ENCODE data around the gene FRY.

Gene FRY

GRCh38 chr13:32201809-32202208 lies 170.2 kb downstream of the FRY start:
- Histone ChIP-seq H3K27ac (no peak overlapping the region), H3K4me3 (no peak overlapping the region)
- TF ChIP-seq, protein P1, sequence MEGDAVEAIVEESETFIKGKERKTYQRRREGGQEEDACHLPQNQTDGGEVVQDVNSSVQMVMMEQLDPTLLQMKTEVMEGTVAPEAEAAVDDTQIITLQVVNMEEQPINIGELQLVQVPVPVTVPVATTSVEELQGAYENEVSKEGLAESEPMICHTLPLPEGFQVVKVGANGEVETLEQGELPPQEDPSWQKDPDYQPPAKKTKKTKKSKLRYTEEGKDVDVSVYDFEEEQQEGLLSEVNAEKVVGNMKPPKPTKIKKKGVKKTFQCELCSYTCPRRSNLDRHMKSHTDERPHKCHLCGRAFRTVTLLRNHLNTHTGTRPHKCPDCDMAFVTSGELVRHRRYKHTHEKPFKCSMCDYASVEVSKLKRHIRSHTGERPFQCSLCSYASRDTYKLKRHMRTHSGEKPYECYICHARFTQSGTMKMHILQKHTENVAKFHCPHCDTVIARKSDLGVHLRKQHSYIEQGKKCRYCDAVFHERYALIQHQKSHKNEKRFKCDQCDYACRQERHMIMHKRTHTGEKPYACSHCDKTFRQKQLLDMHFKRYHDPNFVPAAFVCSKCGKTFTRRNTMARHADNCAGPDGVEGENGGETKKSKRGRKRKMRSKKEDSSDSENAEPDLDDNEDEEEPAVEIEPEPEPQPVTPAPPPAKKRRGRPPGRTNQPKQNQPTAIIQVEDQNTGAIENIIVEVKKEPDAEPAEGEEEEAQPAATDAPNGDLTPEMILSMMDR (IDR thresholded peaks at IDR 0.05) = no peak
- no peak for DNase-seq (ENCODE audit: low spot score)

DNA sequence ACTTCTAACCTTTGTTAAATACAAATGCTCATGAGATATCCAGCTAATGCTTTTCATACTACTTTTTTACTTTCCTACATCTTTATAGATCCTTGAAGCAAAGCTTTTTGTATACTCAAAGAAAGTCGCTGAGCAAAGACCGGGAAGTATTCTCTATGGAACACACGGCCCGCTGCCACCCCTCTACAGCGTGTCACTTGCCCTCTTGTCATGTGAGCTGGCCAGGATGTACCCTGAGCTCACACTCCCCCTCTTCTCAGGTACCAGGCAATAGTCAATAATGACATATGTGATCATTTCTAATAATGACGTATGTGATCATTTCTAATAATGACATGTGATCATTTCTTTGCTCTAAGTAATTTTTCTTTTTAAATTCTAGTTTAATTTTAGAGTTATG lies 170.7 kb downstream of the FRY start:
- DNase-seq (ENCODE audit: low spot score) = no peak
- TF ChIP-seq, protein P1 (IDR thresholded peaks at IDR 0.05) = no peak
- H3K27ac ChIP-seq = no peak overlapping the region
- no peak overlapping the region for H3K4me3 ChIP-seq

GRCh38 chr13:32203221-32203620 lies 171.6 kb downstream of the FRY start:
- TF ChIP-seq, protein P1 (IDR thresholded peaks at IDR 0.05) = no peak
- DNase-seq (ENCODE audit: low spot score) = no peak
- Histone ChIP-seq H3K4me3 (no peak overlapping the region), H3K27ac (no peak overlapping the region)

GRCh38 chr13:32203736-32204135 lies 172.2 kb downstream of the FRY start:
- TF ChIP-seq, protein P1 (IDR thresholded peaks at IDR 0.05) = no peak
- Histone ChIP-seq H3K4me3 (no peak overlapping the region), H3K27ac (no peak overlapping the region)
- no peak for DNase-seq (ENCODE audit: low spot score)

DNA sequence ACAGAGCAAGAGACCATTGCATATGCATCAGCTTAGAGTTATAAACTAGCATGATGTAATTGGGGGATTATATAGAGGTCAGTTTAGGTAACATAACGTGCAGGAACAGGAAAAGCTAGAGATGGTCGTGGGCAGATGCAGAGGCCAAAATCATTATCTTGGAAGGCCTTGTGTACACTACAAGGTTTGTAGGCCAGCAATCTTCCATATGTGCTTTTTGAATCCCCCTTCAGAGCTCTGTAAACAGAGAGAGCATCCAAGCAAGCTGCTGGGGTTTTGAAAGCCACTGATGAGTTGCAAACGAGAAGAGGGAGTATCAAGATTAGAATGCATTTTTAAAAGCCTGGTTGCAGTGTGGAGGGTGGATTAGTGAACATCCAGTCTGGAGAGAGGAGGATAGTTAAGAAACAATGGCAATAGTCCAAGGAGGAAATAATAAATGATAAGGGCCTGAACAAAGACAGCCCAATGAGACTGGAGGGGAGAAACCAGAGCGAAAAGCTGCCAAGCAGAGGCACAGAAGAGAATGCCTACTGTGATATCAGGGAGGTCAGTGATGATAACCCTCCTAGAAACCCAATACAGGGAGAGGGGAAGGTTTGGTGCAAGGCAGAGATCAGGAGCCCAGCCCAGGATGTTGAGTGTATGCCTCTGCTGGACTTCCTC lies 174.0 kb downstream of the FRY start:
- DNase-seq (ENCODE audit: low spot score) = no peak
- H3K27ac ChIP-seq = no peak overlapping the region
- H3K4me3 ChIP-seq = no peak overlapping the region
- TF ChIP-seq, protein P1 (IDR thresholded peaks at IDR 0.05) = no peak

- DNase-seq (ENCODE audit: low spot score) = no peak
- TF ChIP-seq, protein P1 (IDR thresholded peaks at IDR 0.05) = no peak
- H3K4me3 ChIP-seq = no peak overlapping the region
- peak overlapping the region in 1 of 2 donors; percentile 5 for H3K27ac ChIP-seq
These were observed 174.6 kb downstream of the FRY start for GRCh38 chr13:32206097-32206740.

DNA sequence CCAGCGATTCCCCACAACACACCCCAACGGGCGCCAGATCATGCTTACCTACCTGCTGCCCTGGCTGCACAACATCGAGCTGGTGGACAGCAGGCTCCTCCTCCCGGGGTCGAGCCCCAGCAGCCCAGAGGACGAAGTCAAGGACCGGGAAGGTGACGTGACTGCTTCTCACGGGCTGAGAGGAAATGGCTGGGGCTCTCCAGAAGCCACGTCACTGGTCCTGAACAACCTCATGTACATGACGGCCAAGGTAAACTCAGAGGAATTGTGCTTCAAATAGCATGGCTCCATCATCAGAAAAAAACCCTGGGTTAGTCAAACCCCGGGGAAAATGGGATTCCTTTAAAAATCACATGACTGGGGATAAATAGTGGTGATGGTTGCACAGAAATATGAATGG lies 177.3 kb downstream of the FRY start:
- Histone ChIP-seq H3K27ac (peak overlapping the region; percentile 31 to 72), H3K4me3 (no peak overlapping the region)
- TF ChIP-seq, protein P1 (IDR thresholded peaks at IDR 0.05) = no peak
- DNase-seq (ENCODE audit: low spot score) = no peak
